Pancreas (tissue), 10 donors: ENCODE data around the gene RPS21. TPM values are rescaled to one million over a fixed set of nuclear protein-coding genes. Genes with fewer than 3 reads are reported as not detected.
A peak's percentile ranks its signal among the peaks of the same experiment; 100 is the strongest.

Source experiments
- ATAC-seq, 4 donors: fragments of 200-7000 bp; cut with Tn5 transposase; one replicate each; pipeline versions ENCODE4 v1.8.0 to v1.9.1; 2020; ENCODE audit warnings: mild to moderate bottlenecking in 4 of 4, moderate library complexity in 4 of 4
- DNase-seq, 6 donors: peaks; one replicate each; pipeline ENCODE4 v3.0.0-alpha.2; 2020
- FAIRE-seq: peaks from 2 replicates; lab custom pipeline; 2012; peaks lifted over from hg19 to GRCh38; lab: Jason Lieb, UNC
- H3K27ac ChIP-seq, 4 donors: fragments of 200-600 bp; sonication (generic); 1 replicate in 3 of 4; 2 replicates in 1 of 4; pipeline versions ENCODE4 v1.5.0 to v1.8.0; 2020
- H3K27me3 ChIP-seq, 4 donors: fragments of 200-600 bp; one replicate each; pipeline ENCODE4 v1.8.0; 2021
- H3K36me3 ChIP-seq, 3 donors: fragments of 200-600 bp; sonication (generic) in 1 of 3; one replicate each; pipeline versions ENCODE4 v1.5.0 to v1.8.0; 2020 to 2021
- H3K4me1 ChIP-seq, 3 donors: fragments of 200-600 bp; one replicate each; pipeline ENCODE4 v1.8.0; 2021
- H3K4me3 ChIP-seq, 4 donors: fragments of 200-600 bp; sonication (generic) in 2 of 4; one replicate each; pipeline versions ENCODE4 v1.5.0 to v1.8.0; 2020 to 2021
- H3K9me3 ChIP-seq, 4 donors: fragments of 200-600 bp; one replicate each; pipeline ENCODE4 v1.8.0; 2021
- CTCF ChIP-seq, 4 donors: fragments of 200-600 bp; sonication (generic) in 3 of 4; IDR thresholded peaks; one replicate each; pipeline versions ENCODE4 v1.5.0 to v1.8.0; 2021; ENCODE audit warnings: antibody characterized with exemption in 4 of 4
- WGBS, 2 donors: extraction: QIAGEN DNeasy Blood & Tissue Kit; methylation state at CpG; one replicate each; pipeline ENCODE4 v1.1.7; 2013; 5-methylcytosine and 5-hydroxymethylcytosine counted together
- intact Hi-C, 3 donors: fragments of 100-400 bp; cut with DNase I; formaldehyde crosslinking; loops; one replicate each; pipeline versions ENCODE4 v1.11.1 to v1.14.2; 2022
- polyA plus RNA-seq, 2 donors: library from polyadenylated mRNA; stranded (reverse); fragments of 200-250 nt; gene quantifications; one replicate each; pipeline ENCODE4 v1.2.3, GENCODE V29; 2013
- total RNA-seq, 6 donors: library from RNA; stranded (reverse); fragmentation: NEBNext Ultra II Directional in 4 of 6; extraction: Animal tissue kit (Norgen Biotek cat#: 25700) in 4 of 6; gene quantifications; one replicate each; pipeline versions ENCODE4 v1.2.1 to v1.2.4, GENCODE V29; 2021 to 2023
- donor health status: healthy with polysubstance abuse.
- donor health status: DM: no; HTN: no; CAD: no; lungs with moderate emphysema.
- donor health status: DM: no; HTN: no; CAD: no.
- donor health status: control.
- donor health status: control.
- donor health status: Bipolar disorder and iron deficiency.
- donor health status: DM: yes; HTN: yes; CAD: no.
- donor health status: DM: no; HTN: no; CAD: no.
- donor health status: DM: no; HTN: no; CAD: no.
- donor health status: DM: yes; HTN: yes; CAD: no.

RPS21 gene
- total and polyA plus RNA-seq, 8 donors = 662 to 2,141 (median 973) TPM

GRCh38 chr20:62387219-62387913 lies 463 bp downstream of the RPS21 start:
- Histone ChIP-seq H3K27me3 (no peaks in the 10 kb centered on the region), H3K4me1 (peaks cover 4 to 17% (median 15%) of the 10 kb centered on the region in 3 donors), H3K27ac (peak overlapping the region; percentile 75 to 97 (median 84)), H3K9me3 (no peaks in the 10 kb centered on the region), H3K36me3 (peaks cover 0 to 13% (median 0%) of the 10 kb centered on the region in 3 donors), H3K4me3 (peak overlapping the region; percentile 63 to 99 (median 87))
- no peak for TF ChIP-seq CTCF (IDR thresholded peaks at IDR 0.05)
- intact Hi-C loops = loop anchor here in 1 of 3 donors (10.0 kb wide), 1 partner anchor 213 kb away; no protein-coding TSS in a partner anchor
- no peak for DNase-seq
- no peak for ATAC-seq
- WGBS, 2 donors = 1% methylated on average over 45 to 47 of the region's 47 CpGs
- FAIRE-seq = no peak

GRCh38 chr20:62387933-62388635 lies 1.2 kb downstream of the RPS21 start:
- no peak for ATAC-seq
- peak overlapping the region; percentile 63 to 99 (median 87) for H3K4me3 ChIP-seq
- 47 to 55% methylated on average over 20 of the region's 20 CpGs for WGBS, 2 donors
- H3K27me3 ChIP-seq = no peaks in the 10 kb centered on the region
- H3K4me1 ChIP-seq = peaks cover 4 to 17% (median 15%) of the 10 kb centered on the region in 3 donors
- no peak for TF ChIP-seq CTCF (IDR thresholded peaks at IDR 0.05)
- H3K36me3 ChIP-seq = peaks cover 0 to 13% (median 0%) of the 10 kb centered on the region in 3 donors
- no peak for FAIRE-seq
- intact Hi-C loops = loop anchor here in 1 of 3 donors (10.0 kb wide), 1 partner anchor 213 kb away; no protein-coding TSS in a partner anchor
- H3K27ac ChIP-seq = no peak overlapping the region
- DNase-seq = no peak
- no peaks in the 10 kb centered on the region for H3K9me3 ChIP-seq

- TF ChIP-seq CTCF (IDR thresholded peaks at IDR 0.05) = no peak
- DNase-seq = no peak
- Histone ChIP-seq H3K36me3 (peaks cover 0 to 13% (median 0%) of the 10 kb centered on the region in 3 donors), H3K27me3 (no peaks in the 10 kb centered on the region), H3K27ac (no peak overlapping the region), H3K4me3 (no peak overlapping the region), H3K9me3 (no peaks in the 10 kb centered on the region), H3K4me1 (peaks cover 4 to 17% (median 15%) of the 10 kb centered on the region in 3 donors)
- intact Hi-C loops = loop anchor here in 1 of 3 donors (10.0 kb wide), 1 partner anchor 214 kb away; no protein-coding TSS in a partner anchor
- no peak for FAIRE-seq
- WGBS, 2 donors = 74 to 80% methylated on average over 11 of the region's 11 CpGs
- no peak for ATAC-seq
Measured at GRCh38 chr20:62388839-62389600, 2.1 kb downstream of the RPS21 start.

GRCh38 chr20:62389601-62390087 lies 2.7 kb downstream of the RPS21 start:
- Histone ChIP-seq H3K27ac (no peak overlapping the region), H3K9me3 (no peaks in the 10 kb centered on the region), H3K4me1 (peaks cover 4 to 17% (median 15%) of the 10 kb centered on the region in 3 donors), H3K27me3 (no peaks in the 10 kb centered on the region), H3K36me3 (peaks cover 0 to 13% (median 0%) of the 10 kb centered on the region in 3 donors), H3K4me3 (no peak overlapping the region)
- no peak for FAIRE-seq
- intact Hi-C loops = loop anchor here in 1 of 3 donors (10.0 kb wide), 1 partner anchor 215 kb away; no protein-coding TSS in a partner anchor
- ATAC-seq = no peak
- 86% methylated on average over 5 of the region's 5 CpGs for WGBS, 2 donors
- TF ChIP-seq CTCF (IDR thresholded peaks at IDR 0.05) = no peak
- no peak for DNase-seq
